Esophagus muscularis mucosa (tissue), 3 donors: ENCODE data around the gene STN1.

Experiments
- CTCF ChIP-seq, 3 experiments: fragments of 200-600 bp in 2 of 3; fragments of 450-650 bp in 1 of 3; sonication (generic) in 2 of 3; IDR thresholded peaks; one replicate each; pipeline ENCODE4 v1.5.1; 2017 to 2019; ENCODE audit warnings: antibody characterized with exemption in 3 of 3, mild to moderate bottlenecking in 2 of 3, moderate library complexity in 1 of 3
- EP300 ChIP-seq: sonication (generic); formaldehyde crosslinking; IDR thresholded peaks from one replicate; pipeline ENCODE4 v1.6.1; 2017; ENCODE audit warnings: antibody characterized with exemption

GRCh38 chr10:103879831-103880230, 38.2 kb downstream of the STN1 start:
- TF ChIP-seq CTCF (IDR thresholded peaks at IDR 0.05) (no peak), EP300 (no peak)
